GM21447 (cell line): Measurements from ENCODE around the gene DCST2.

Source experiments
- ATAC-seq: cut with Tn5 transposase; IDR thresholded peaks from one replicate; pipeline ENCODE4 v1.9.1; 2021; ENCODE audit not compliant: unreplicated experiment

DCST2 gene

DNA sequence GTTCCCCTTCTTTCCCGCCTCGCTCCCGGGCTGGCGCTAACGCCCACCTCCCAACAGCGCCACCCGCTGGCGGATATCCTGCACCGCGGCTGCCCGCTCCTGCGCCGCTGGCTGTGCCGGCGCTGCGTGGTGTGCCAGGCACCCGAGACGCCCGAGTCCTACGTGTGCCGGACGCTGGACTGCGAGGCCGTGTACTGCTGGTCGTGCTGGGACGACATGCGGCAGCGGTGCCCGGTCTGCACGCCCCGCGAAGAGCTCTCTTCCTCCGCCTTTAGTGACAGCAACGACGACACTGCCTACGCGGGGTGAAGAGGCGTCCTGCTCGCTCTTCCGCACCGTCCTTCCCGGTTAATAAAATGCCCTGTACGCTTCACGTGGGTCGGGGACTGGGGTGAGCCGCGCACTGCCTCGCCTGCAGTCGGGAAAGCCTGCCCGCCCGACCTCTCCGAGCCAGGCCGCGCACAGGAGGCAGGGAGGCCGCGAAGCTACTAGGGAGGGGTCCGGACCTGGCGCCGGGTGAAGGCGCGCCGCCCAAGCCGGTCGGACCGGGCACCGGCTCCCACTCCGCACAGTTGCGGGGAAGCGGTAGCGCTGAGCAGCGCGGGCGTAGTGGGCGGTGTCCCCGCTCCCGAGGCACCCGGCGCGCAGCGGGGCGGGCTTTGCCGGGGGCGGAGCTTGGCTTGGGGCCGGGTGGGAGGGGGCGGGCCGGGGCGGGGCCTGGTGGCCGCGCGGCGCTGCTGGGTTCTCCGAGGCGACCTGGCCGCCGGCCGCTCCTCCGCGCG lies 17.2 kb upstream of the DCST2 start, which contains the start of gene ADAM15:
ADAM15 (plus strand) TSS at position 757 of the 782 bp plus-strand sequence. CDS start 71 bp downstream, outside the sequence.
- peak; percentile 49 for ATAC-seq

- ATAC-seq = no peak
These were observed 16.3 kb upstream of the DCST2 start for GRCh38 chr1:155049651-155050559.

GRCh38 chr1:155048449-155049334 lies 15.1 kb upstream of the DCST2 start:
- ATAC-seq = no peak

- no peak for ATAC-seq
These were observed 11.5 kb upstream of the DCST2 start for GRCh38 chr1:155044812-155045657.

GRCh38 chr1:155044365-155044764 lies 10.8 kb upstream of the DCST2 start:
- no peak for ATAC-seq

GRCh38 chr1:155043793-155044192 lies 10.2 kb upstream of the DCST2 start:
- ATAC-seq = no peak

DNA sequence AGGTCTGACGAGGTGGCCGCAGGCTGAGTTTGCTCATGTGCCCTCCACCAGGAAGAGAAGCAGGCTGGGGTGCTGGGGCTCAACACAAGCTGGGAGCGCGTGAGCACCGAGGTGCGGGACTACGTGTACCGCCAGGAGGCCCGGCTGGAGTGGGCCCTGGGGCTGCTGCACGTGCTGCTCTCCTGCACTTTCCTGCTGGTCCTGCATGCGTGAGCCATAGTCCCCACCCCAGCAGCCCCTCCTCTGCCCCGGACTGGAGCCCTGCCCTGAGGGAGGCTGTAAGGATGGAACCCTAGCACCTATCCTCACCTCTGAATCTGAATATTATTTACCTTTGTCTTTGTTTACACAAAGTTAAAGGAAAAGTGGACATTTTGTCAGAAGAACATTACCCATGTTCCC lies 9.7 kb upstream of the DCST2 start:
- no peak for ATAC-seq

DNA sequence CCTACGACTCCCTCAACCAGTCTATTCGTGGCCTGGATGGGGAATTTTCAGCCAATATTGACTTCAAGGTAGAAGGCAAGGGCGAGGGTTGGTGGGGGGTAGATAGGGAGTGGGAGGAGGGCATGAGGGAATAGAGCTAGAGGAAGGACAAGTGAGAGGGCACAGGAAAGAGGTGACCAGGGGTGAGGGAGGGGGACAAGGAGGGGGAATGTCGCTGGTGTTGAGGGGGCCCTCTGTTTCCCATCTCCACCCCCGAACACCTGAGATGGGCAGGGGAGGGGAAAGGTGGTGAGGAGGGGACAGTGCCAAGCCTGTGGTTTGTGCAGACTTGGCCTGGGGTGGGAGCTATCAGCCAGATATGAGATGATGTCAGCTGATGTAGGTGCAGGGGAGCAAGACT lies 9.2 kb upstream of the DCST2 start:
- ATAC-seq = no peak

DNA sequence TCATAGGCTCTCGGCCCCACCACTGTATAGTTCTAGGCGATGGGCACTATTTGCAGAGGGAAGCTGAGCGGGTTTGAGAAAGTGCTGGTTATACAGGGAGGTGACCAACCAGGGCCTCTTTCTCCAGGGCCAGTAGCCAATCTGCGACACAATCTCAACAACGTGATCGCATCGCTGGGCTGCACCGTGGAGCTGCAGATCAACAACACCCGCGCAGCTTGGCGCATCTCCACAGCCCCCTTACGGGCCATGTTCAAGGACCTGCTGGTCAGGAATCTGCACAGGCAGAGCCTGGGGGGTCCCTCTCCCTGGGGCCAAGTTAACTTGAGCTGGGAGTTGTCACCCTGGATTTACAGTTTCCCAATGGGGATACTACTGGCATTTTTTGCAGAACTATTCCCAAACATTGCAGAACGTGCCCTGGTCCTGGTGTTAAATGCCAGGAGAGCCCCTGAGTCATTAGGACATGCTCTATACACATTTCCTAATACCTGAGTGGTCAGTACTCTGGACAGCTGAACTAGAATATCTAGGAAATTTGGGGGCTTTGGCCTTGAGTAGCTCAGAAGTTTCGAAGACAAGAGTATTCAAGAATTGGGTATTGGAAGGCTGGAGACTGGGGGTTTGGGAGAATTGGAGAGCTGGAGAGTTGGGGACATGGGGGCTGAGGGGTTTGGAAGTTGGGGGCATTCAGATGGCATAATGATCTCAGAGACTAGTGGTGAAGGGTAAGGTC lies 6.9 kb upstream of the DCST2 start:
- ATAC-seq = no peak

DNA sequence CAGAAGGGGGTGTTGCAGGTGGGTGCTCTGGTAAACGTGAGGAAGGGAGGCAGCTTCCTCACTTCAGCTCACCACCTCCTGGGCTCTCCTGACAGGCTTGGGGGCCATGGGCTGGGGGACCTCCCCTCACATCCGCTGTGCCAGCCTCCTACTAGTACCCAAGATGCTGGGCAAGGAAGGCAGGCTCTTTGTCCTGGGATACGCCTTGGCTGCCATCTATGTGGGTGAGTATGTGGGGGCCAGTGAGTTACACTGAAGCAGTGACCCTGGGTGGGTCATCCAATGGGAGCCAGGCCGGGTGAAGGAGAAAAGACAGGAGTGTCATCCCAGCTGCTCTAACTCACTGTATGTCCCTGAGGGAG lies 5.7 kb upstream of the DCST2 start:
- ATAC-seq = no peak

DNA sequence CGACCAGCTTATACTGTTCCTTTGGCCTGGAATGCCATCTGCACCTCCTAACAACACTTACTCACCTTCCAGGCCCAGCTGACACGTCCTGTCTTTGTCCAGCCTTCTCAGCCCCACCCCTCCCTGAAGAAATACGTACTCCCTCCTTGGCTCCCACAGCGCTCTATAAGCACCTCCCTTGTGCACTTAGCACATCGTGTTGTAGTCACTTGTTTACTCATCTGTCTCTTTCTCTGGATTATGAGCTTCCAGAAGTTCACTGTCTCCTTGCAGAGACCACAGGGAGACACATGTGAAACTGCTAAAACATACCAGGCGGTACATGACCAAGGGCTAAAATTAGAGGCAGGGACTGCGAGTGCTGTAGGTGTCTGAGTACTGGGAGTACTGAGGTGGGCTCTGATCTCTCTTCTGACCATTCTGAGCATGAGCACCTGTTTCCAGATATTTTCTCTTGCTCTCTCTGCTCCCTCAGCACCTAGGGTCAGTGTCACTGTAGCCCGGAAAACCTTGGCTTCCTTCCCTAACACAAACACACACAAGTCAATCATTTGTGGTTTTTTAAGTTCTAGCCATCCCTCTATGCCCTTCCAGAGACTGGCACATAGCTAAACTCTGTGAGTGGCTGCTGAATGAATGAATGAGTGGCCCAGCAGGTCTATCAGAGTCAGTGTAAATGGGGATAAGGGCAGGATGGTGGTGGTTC lies 5.2 kb upstream of the DCST2 start:
- ATAC-seq = no peak

DNA sequence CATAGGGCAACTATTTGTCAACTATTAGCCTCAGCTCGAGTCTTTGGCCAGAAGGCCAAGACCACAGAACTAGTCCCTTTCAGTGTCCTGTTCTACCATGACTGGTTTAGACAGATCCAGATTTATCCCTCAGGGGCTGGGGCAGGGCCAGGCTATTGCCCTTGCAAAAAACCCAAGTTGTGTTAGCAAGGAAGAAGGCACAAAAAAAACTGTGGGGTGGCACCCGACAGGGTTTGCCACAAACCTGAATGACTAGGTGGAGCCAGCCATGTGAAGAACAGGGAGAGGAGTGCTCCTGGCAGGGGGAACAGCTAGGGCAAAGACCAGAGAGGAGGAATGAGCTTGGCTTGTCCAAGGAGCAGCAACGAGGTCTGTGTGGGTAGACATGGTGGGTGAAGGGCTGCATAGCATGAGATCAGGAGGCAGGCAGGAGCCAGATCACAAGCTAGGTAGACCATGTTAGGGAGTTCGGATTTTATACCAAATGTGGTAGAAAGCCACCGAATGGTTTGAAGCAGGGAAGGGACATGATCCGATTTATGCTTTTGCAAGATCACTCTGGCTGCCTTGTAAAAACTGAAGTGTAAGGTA lies 4.4 kb upstream of the DCST2 start:
- no peak for ATAC-seq

DNA sequence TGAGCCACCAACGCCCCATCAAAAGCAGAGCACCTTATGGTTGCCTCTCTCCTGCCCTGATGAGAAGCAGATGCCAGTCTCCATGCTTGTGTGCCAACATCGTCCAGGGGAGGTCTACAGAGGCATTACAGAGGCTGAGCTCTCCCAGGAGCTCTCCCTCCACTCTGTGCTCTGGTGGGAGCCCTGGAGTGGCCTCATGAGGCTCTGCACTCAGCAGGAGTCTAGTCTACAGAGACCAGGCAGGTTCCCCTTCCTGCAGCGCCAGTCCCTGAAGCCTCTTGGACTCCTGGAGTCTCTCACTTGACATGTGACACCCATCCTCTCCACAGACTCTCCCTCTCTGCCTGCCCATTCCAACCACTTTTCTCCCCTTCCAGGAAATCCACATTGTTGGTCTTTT lies 3.5 kb upstream of the DCST2 start:
- no peak for ATAC-seq

DNA sequence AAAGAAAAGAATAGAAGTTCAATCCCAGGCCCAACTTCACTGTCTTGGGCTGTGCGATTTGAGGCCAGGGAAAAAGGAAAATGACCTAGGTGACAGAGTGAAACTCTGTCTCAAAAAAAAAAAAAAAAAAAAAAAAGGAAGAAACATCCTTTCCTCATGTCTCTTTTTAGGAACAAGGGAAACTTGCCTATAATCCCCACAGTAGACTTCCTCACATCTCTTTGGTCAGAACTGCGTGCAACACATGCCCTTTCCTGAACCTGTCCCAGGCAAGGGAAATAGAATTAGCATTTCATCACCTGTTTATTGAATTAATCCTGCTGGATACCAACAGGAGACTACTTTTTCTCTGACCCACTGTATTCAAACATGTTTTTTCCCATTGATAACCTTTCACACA lies 2.4 kb upstream of the DCST2 start:
- ATAC-seq = no peak

DNA sequence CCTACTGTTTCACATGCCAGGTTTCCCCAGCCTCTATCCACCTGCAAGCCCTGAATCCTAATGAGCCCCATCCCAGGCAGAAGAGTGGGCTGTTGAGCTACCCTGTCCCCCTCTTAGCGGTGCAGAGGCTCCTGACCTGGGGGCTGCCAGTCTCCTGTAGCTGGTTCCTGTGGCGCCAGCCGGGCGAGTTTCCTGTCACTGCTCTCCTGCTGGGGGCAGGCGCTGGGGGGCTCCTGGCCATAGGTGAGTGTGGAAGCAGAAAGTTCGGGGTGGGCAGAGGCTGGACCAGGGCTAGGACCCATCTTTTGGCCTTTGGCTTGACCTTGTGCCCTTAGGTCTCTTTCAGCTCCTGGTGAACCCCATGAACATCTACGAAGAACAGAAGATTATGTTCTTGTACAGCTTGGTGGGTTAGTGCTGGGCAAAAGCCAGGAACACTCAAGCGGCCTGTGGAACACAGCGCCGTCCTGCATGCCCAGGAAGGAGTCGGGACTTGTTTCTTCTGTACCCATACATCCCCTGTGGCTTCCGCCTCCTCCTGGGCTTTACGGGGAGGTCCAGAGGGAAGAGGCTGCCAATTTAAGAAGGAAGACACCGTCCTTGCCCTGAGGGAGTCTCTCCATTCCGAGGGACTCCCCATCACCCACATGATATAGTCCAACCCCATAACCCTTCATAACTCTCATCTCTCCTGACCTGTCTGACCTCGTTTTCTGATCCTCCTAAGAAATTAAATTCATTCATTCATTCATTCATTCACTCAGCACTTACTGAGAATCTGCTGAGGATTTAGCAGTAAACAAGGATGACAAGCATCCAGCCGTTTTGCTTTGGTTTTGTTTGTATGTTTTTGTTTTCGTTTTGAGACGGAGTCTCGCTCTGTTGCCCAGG lies 982 bp upstream of the DCST2 start:
- no peak for ATAC-seq

DNA sequence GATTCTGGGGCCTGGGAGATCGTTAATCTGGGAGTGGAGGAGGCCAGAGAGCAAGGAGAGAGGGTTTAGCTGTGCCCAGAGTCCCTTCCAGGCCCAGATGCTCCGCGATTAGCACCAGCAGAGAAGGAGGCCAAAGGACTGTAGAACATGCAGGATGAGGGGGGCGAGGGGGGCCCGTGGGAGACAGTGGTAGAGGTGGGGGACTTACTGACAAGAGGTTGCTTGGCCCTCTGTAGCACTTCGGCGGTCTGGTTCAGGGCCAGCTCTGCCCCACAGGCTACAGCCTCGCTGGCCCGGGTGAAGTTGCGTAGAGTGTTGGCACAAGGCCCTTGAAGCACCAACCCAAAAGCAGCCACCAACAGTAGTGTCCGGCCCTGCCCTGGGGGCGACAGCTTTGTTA lies 695 bp downstream of the DCST2 start:
- ATAC-seq = no peak

DNA sequence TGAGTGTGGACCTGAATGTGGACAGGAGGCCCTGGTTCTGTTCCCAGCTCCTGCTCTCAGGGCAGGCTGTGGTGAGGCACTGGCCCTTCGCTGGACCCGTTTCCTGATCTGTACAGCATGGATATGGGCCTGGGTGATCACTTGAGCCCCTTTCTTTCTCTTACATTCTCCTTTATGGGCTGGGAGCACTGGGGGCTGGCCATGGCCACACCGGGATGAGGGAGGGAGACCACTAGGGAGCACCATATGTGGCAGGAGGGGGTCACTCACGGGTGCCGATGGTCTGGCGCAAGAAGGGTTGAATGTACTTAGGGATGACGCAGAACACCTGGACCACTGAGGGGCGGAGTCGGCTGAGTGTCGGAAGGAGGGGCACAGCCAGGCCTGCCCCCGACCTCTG lies 2.7 kb downstream of the DCST2 start:
- ATAC-seq = no peak
